Fibroblast of skin of left quadriceps (primary cell): ENCODE data around the gene SEC24D.

Experiments
- DNase-seq, 2 experiments: peaks; one replicate each; pipeline ENCODE4 v3.0.0-alpha.2; 2013; ENCODE audit warnings: low read depth in 2 of 2

SEC24D gene

GRCh38 chr4:118774989-118775388, 60.9 kb downstream of the SEC24D start:
- no peak for DNase-seq

- no peak for DNase-seq
Measured at GRCh38 chr4:118774321-118774720, 61.6 kb downstream of the SEC24D start.

- DNase-seq, result no peak
Measured at GRCh38 chr4:118773429-118773792, 62.5 kb downstream of the SEC24D start.

GRCh38 chr4:118772767-118773428, 63.0 kb downstream of the SEC24D start:
- no peak for DNase-seq

GRCh38 chr4:118772081-118772766, 63.7 kb downstream of the SEC24D start:
- DNase-seq, result peak in 1 of 2 experiments; percentile 34

GRCh38 chr4:118770741-118771187, 65.2 kb downstream of the SEC24D start:
- no peak for DNase-seq

- DNase-seq, result no peak
Measured at GRCh38 chr4:118769161-118769560, 66.8 kb downstream of the SEC24D start.

- DNase-seq, result no peak
Measured at GRCh38 chr4:118767109-118767508, 68.8 kb downstream of the SEC24D start.

- peak; percentile 99 for DNase-seq
Measured at GRCh38 chr4:118765399-118765798, 70.5 kb downstream of the SEC24D start.

- DNase-seq, result peak; percentile 69 to 70
Measured at GRCh38 chr4:118762730-118763477, 73.0 kb downstream of the SEC24D start.

- no peak for DNase-seq
Measured at GRCh38 chr4:118762155-118762554, 73.8 kb downstream of the SEC24D start.

GRCh38 chr4:118761397-118762016, 74.4 kb downstream of the SEC24D start:
- no peak for DNase-seq

GRCh38 chr4:118760493-118760892, 75.4 kb downstream of the SEC24D start:
- no peak for DNase-seq

GRCh38 chr4:118760092-118760491, 75.8 kb downstream of the SEC24D start:
- no peak for DNase-seq

GRCh38 chr4:118759481-118759880, 76.4 kb downstream of the SEC24D start:
- DNase-seq, result no peak

- DNase-seq, result no peak
Measured at GRCh38 chr4:118758293-118758692, 77.6 kb downstream of the SEC24D start.

- DNase-seq, result no peak
Measured at GRCh38 chr4:118757761-118758251, 78.1 kb downstream of the SEC24D start.

- DNase-seq, result no peak
Measured at GRCh38 chr4:118756958-118757357, 79.0 kb downstream of the SEC24D start.

GRCh38 chr4:118756429-118756828, 79.5 kb downstream of the SEC24D start:
- no peak for DNase-seq

- no peak for DNase-seq
Measured at GRCh38 chr4:118755438-118756226, 80.3 kb downstream of the SEC24D start.

GRCh38 chr4:118754890-118755289, 81.0 kb downstream of the SEC24D start:
- no peak for DNase-seq
